Measurements from ENCODE around the gene TRIO. TPM values are rescaled to one million over a fixed set of nuclear protein-coding genes. Genes with fewer than 3 reads are reported as not detected.
A peak's percentile ranks its signal among the peaks of the same experiment; 100 is the strongest.

TRIO gene
- total and polyA plus RNA-seq, 12 donors = 26.2 to 85.2 (median 61.9) TPM

- intact Hi-C loops (cut with DNase I) = loop anchor here in 6 of 10 donors (2.0 to 10.0 kb wide), 6 partner anchors 87 to 617 kb away; no protein-coding TSS in a partner anchor
- ATAC-seq (peak in 2 of 8 donors; percentile 17 to 44), DNase-seq (no peak)
- Histone ChIP-seq H3K36me3 (peaks cover 0 to 88% (median 34%) of the 10 kb centered on the region in 9 donors), H3K9me3 (no peaks in the 10 kb centered on the region), H3K4me3 (no peak overlapping the region), H3K27me3 (no peaks in the 10 kb centered on the region), H3K4me1 (peaks cover 0 to 30% (median 14%) of the 10 kb centered on the region in 9 donors), H3K27ac (peak overlapping the region in 1 of 10 donors; percentile 9)
- no peak for TF ChIP-seq CTCF (IDR thresholded peaks at IDR 0.05)
- 74 to 87% methylated on average over 3 of the region's 3 CpGs for WGBS, 2 donors
These were observed 254.6 kb downstream of the TRIO start for GRCh38 chr5:14397717-14398116.

- TF ChIP-seq CTCF (IDR thresholded peaks at IDR 0.05) = peak; percentile 48 to 84 (median 75)
- intact Hi-C loops (cut with DNase I) = loop anchor here in 7 of 10 donors (1.0 to 10.0 kb wide), 7 partner anchors 86 to 616 kb away; no protein-coding TSS in a partner anchor
- Histone ChIP-seq H3K27ac (peak overlapping the region in 2 of 10 donors; percentile 40 to 48), H3K27me3 (no peaks in the 10 kb centered on the region), H3K36me3 (peaks cover 0 to 73% (median 24%) of the 10 kb centered on the region in 9 donors), H3K9me3 (no peaks in the 10 kb centered on the region), H3K4me3 (no peak overlapping the region), H3K4me1 (peaks cover 0 to 30% (median 14%) of the 10 kb centered on the region in 9 donors)
- WGBS, 2 donors = 51 to 55% methylated on average over 4 of the region's 4 CpGs
- ATAC-seq = peak in 3 of 8 donors; percentile 34 to 58 (median 53)
- no peak for DNase-seq
These were observed 256.0 kb downstream of the TRIO start for GRCh38 chr5:14399054-14399692.

GRCh38 chr5:14400085-14400484 lies 256.9 kb downstream of the TRIO start:
- peak in 6 of 8 donors; percentile 29 to 85 (median 72) for ATAC-seq
- no peaks in the 10 kb centered on the region for H3K9me3 ChIP-seq
- H3K27ac ChIP-seq = peak overlapping the region in 1 of 10 donors; percentile 48
- H3K36me3 ChIP-seq = peaks cover 0 to 73% (median 14%) of the 10 kb centered on the region in 9 donors
- peaks cover 0 to 30% (median 14%) of the 10 kb centered on the region in 9 donors for H3K4me1 ChIP-seq
- no peak for DNase-seq
- intact Hi-C loops (cut with DNase I) = loop anchor here in 5 of 10 donors (5.0 to 10.0 kb wide), 4 partner anchors 67 to 615 kb away; partner anchors contain the start of gene OTULINL (in 1 of the 5)
- TF ChIP-seq CTCF (IDR thresholded peaks at IDR 0.05) = no peak
- WGBS, 2 donors = 61 to 69% methylated on average over 2 of the region's 2 CpGs
- no peak overlapping the region for H3K4me3 ChIP-seq
- no peaks in the 10 kb centered on the region for H3K27me3 ChIP-seq

GRCh38 chr5:14400611-14401010 lies 257.5 kb downstream of the TRIO start:
- TF ChIP-seq CTCF (IDR thresholded peaks at IDR 0.05) = no peak
- H3K9me3 ChIP-seq = no peaks in the 10 kb centered on the region
- H3K4me3 ChIP-seq = no peak overlapping the region
- intact Hi-C loops (cut with DNase I) = loop anchor here in 5 of 10 donors (5.0 to 10.0 kb wide), 4 partner anchors 67 to 614 kb away; partner anchors contain the start of gene OTULINL (in 1 of the 5)
- 86 to 87% methylated on average over 5 of the region's 5 CpGs for whole genome bisulfite sequencing, 2 donors
- peak overlapping the region in 1 of 10 donors; percentile 9 for H3K27ac ChIP-seq
- DNase-seq (no peak), ATAC-seq (no peak)
- H3K36me3 ChIP-seq = peaks cover 0 to 71% (median 9%) of the 10 kb centered on the region in 9 donors
- no peaks in the 10 kb centered on the region for H3K27me3 ChIP-seq
- peaks cover 0 to 34% (median 14%) of the 10 kb centered on the region in 9 donors for H3K4me1 ChIP-seq

All from heart right ventricle (tissue), 16 donors.